RPMI8226 (cell line): ENCODE measurements around the gene NUDT4.
A peak's percentile ranks its signal among the peaks of the same experiment; 100 is the strongest.
"Not testable (repeated sequence)": the region's sequence is repeated elsewhere in the genome, so short reads cannot be mapped to it uniquely, and the experiment has no call there.

Source experiments
- DNase-seq: peaks from one replicate; pipeline ENCODE4 v3.0.0-alpha.2; 2015

NUDT4 gene

DNA sequence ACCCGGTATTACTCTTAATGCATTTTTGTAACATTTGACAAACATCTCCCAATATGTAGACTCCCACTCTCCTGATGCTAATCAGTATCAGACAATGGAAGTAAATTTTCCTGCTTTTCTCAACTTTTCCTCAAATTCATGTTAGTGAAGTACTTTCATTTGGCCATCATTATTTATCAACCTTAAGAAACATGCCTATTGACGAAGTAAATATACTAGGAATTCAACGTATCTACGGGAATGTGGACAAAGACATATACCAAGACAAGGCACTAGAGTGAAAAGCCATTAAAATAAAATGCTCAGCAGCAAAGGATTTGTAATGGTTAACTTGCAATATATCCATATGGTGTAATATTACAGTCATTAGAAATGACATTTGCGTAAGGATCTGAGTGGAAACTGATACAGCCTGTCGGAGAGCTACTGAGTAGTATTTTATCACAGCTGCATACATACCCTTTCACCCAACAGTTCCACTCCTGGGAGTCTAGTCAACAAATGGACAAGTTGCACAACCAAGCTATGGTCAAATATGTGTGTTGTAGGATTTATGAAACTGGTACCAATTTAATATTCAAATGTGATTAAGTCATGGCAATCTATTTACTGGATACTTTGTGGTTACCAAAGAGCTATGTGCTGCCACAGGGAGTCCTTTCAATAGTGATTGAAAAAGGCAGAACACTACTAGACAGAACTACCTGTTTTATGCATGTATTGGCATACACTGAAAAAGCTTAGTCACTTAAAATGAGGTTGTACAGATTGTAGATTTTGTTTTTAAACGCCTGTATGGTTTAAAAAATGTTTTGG lies 26.5 kb downstream of the NUDT4 start:
- DNase-seq, result no peak

DNA sequence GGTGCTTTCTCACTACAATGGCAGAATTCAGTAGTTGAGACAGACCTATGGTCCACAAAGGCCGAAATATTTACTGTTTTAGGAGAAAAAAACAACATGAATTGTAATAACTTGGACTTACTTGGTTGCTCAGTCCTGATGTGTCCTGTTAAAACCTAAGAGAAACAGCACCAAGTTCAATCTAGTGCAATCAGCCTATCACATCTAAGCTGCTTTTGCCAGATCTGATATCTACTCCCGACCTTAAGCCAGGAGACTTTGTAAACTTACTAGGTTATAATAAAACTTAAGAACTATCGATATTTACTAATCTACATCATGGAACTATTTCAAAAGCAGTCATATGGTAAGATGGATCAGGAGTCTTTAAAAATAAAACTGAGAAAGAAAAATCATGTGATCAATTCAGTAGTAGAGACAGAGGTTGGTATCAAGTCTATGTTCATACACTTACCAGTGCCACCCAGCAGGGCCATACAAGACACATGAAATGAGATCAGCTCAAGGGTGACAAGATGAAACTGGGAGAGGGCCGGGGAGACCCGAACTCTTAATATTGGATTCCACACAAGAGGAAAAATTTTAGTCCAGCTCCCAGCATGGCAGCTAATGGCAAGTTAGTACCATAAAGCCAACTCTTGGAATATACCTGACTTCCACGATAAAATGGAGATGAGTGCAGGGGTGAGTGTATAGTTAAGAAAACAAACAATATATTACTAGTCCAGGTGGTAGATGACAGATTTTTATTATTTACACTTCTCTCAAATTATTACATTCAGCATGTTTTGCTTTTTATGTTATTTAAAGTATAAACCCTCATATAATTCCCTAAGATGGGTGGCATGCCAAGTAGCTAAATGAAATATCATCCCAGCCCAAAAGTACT lies 27.5 kb downstream of the NUDT4 start:
- DNase-seq, result no peak

DNA sequence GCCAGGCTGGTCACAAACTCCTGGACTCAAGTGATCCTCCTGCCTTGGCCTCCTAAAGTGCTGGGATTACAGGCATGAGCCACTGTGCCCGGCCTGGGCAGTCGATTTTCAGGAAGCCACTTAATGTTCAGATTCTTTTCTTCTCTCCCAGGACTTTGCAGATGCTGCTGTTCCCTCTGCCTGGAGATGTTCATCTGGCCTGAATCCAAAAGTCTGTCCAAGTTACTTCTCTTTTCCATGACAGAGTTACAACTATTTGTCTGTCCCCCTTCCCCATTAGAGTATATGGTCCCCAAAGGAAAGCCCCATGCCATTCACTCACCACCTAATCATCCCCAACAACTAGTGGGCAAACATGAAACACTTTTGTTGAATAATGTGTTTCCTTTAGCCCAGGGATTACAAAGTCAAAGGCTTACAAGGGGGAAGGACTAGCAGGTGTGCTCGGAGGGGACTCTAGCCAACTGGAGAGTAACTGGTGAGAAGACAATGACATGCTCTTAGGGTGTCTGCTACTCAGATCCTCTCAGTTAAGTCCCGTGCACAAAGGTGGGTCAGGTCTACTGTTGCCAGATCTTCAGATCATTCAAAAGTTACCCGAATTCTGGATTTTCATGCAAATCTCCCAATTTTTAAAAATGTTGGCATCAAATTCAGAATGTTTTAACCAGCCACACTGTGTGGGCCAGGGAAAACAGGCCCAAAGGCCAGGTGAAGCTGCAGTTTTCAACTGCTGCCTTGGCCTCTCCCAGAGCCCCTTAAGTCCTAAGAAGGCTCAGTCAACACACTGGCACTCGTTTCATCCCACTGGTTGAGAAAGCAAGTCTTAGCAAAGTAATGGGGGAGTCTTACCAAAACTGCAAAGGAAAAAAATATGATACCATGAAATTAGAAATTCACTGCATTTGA lies 29.6 kb downstream of the NUDT4 start:
- DNase-seq, result no peak

DNA sequence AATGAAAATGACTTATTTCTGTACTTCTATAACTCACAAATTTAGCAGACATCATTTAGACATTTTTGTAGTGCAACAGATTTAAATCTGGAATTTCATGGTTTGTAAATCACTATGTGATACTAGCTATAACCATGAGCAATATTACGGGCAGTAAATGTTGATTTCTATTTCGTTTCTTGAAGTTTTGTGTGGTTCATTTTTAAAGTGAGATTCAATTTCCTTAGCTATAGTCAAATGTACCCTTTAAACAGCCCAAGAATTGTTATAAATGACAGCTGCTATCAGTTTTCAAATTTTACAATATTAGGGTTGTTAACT lies 30.2 kb downstream of the NUDT4 start:
- no peak for DNase-seq

DNA sequence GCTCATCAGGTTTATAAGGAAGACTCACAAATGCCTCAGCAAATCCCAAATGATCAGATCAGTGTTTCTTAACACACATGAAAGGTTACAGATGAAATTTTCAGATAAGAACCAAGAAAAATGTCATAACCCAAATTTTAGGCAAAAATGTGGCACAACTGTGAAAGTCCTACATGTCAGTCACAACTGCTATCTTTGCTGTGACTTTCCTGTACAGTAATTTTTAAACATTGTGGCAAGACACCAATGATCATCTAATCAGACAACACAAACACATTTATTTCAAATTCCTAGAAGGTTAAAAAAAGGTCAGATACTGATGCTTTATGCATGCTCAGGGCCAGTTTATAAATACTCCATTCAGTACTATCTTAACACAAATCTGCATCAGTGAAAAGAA lies 31.1 kb downstream of the NUDT4 start:
- DNase-seq, result no peak

DNA sequence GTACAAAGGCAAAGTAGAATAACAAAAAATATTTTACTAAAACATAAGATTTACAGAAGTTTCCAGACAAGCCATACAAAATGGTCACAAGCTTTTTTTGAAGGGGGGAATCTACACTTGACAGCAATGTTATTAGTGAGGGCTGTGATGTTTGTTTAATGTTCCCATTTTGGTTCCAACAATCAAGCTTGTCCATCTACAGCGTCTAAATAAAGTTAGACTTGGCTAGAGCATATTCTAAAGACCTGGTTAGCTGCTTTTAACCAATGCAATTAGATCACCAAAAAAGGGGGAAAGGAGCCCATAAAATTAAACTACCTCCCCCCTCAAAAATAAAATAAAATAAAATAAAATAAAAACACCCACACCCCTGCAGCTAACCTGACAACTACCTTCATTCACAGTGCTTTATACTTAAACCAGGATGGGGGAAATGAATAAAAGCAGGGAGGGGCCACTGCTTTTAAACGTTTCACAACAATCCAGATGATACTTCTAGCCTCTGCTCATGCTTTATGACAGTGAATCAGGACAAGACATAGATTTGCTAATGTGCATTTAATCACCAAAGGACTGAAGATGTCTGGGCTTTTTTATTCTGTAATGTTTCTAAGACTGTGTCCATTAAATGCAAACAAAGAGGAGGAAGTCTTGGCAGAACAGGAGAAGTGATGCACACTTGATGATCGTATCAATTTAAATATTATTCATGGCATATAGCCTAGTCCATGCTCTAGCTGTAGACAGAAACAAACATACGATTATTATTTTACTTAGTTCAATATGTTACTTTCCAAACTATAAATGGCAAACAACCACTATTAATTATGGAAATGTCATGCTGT lies 31.8 kb downstream of the NUDT4 start:
- DNase-seq, result not testable (repeated sequence)

DNA sequence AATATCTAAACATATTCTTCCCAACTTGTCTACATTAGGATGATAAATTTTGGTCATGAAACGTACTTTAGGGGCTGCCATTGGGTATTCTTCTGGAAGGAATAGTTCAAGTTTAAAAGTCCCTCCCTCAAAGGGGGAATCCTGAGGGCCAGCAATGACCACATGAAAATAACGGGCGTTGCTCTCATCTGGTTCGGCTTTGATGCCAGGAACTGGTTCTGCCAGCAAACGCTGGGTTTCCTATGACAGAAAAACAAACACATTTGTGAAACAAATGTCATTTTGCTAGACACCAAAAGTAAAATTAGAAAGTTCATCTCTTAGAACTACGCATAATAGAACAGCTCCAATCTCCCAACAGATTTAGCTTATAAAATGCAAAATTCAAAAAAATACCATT lies 33.3 kb downstream of the NUDT4 start:
- DNase-seq, result not testable (repeated sequence)

DNA sequence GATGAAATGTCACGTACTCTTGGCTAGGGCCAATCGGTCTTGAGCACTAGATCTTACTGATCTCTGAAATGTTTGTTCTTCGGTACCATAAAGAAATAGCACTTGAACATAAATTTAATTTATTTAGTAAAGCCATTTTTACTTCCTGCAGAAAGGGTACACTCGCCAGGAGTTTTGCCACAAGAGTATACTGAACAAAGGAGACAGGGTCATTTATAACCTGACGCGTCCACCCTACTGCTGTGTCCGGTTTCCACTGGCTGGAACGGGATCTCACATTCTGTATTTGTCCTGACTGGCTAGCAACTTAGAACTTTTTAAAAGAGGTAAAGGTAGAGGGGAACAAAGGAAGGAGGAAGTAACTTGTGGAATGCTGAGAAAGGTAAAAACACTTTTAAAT lies 34.7 kb downstream of the NUDT4 start:
- DNase-seq, result not testable (repeated sequence)

DNA sequence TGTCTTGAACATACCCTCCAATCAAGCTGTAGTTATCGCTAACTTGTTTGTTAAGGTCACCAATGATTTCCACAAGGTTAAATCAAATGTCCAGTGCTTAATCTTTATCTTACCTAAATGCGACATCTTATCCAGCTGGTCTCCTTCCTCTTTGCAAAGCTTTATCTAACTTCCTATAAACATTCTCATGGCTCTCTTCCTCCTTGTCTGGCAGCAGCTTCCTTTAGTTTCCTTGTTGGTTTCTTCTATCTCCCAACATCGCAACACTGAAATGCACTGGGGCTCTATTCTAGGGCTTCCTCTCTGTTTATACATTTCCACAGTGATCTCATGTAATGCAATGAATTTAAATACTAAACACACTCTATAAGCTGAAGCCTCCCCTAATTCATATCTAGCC lies 35.3 kb downstream of the NUDT4 start:
- DNase-seq, result no peak

DNA sequence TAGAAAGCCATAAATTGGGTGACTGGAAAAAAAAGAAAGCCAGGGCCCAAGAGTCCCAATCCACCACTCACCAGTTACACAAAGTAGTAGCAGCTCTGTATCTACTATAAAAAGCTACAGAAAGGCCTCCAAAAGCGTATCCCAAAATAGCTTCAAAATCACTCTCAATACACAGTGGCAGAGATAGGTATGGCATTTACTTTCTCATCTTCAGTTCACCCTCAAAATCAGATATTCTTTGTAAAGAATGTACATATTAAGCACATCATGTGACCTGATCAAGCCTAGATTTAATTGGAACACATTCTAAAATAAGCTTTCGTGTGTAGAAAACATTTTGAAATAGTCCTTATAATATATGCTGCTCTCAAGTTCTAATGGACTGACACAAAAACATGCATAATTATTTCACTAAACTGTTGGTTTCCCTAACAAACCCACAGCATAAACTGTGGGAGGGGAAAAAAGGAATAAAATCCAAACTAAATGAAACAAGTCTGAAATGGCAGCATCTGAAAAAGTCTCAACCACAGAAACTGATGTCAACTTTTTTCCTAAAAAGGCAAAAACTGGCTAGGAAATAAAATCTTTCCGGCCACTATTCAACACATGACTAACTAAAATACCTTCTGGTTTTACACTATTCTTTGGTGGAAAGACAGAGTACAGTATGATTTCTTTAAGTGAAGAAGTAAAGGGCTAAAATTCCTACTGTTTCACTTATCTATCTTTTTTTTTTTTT lies 38.2 kb downstream of the NUDT4 start:
- no peak for DNase-seq

DNA sequence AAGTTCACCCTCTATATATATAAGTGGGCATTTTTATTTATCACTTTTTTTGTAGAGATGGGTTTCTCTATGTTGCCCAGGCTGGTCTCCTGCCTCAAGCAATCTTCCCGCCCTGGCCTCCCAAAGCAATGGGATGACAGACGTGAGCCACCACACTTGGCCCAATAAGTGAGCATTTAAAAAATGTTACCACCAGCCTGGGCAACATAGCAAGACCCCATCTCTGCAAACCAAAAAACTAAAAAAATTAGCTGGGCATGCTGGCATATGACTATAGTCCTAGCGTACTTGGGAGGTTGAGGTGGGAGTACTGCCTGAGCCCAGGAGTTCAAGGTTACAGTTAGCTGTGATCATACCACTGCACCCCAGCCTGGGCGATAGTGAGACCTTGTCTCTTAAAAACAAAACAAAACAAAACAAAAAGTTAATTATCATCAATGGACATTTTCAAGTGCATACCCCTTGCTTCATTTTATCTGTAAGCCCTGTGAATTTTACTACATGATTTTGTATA lies 40.3 kb downstream of the NUDT4 start:
- DNase-seq, result no peak

DNA sequence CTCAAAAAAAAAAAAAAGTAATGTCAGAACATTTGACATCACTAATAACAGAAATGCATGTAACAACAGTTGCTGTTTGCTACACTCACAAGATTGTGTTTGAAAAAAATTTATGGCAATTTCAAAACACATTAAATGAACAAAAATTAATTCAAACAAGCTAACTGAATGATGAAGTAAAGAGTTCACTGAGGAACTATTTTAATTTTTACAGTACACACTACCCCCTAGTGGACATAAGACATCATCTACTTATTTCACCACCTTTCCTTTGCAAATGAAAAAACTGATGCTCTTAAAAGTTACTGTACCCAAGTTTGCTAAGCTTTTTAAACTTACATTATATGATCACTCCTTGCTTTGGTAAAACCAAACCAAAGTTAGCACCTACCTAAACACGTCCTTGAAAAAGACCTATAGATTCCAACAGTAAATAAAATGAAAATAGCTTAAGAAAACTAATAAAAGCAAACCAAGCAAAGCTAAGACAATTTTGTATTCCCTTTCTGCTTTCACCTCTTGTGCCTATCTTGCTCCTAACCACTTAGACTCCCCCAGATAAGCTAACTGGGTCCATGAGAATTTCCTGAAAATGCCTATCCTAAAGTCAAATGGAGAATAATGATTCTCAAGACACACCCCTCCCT lies 41.8 kb downstream of the NUDT4 start:
- peak; percentile 36 for DNase-seq

DNA sequence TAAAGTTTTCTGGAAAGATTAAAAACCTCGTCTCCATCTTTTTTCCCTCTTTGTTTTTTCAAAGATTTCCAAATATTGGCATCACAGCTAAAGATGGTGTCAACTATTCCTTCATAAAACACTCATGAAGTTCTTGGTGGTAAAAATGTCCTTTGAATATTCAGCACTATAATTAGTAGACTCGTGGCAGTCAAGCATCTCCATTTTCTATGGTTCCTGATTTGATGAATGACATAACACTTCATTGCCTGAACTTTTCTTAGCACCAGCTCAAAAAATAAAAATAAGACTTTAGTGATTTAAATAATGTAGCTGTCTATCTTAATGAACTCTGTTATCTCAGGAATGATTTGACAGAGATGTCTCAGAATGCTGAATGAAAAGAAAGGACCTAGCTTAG lies 44.3 kb downstream of the NUDT4 start:
- no peak for DNase-seq

DNA sequence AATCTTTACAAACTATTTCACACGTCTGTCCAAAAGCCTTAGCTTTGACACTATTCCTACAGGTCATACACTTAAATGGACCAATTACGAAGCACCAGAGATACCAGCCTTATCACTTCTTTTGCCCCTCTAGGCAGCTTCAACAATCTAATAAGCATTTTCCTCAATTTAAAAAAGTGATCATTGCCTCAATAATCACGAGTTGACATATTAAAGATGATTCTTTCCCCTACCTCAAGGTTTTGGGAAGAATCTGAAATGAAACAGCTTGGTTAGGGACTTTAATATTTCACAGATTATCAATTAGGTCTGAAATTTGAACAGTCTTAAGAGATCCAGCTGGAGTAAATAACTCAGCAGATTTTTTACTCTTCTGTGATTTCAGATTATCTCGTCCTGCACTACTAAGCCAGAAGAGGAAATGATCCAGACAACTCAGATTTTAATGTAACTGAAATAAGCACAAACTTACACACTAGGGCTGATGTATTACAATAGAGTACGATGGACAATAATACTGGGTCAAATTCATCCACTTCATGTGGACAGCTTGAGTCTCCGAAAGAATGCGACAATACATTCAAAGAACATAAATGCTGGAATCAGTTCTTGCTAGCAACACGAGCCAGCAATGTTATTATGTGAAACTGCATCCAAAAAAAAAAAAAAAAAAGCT lies 48.1 kb downstream of the NUDT4 start:
- DNase-seq, result no peak

DNA sequence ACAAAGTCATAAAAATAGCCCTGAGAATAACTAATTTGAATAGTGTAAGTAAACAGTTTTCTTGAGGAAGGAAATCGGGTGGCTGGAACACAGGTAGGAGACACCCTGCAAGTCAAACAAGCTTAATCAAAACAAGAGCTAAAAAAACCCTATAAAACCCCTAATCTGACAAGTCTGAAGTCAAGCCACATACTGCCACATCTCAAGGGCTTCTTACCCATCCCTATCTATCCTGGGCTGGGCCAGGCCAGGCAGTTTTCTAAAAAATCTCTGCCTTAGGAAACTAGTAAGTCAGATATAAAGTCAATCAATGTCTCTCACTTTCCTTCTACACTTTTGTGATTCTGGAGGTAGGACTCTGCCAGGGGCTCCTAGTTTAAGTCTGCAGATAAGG lies 48.7 kb downstream of the NUDT4 start:
- no peak for DNase-seq

DNA sequence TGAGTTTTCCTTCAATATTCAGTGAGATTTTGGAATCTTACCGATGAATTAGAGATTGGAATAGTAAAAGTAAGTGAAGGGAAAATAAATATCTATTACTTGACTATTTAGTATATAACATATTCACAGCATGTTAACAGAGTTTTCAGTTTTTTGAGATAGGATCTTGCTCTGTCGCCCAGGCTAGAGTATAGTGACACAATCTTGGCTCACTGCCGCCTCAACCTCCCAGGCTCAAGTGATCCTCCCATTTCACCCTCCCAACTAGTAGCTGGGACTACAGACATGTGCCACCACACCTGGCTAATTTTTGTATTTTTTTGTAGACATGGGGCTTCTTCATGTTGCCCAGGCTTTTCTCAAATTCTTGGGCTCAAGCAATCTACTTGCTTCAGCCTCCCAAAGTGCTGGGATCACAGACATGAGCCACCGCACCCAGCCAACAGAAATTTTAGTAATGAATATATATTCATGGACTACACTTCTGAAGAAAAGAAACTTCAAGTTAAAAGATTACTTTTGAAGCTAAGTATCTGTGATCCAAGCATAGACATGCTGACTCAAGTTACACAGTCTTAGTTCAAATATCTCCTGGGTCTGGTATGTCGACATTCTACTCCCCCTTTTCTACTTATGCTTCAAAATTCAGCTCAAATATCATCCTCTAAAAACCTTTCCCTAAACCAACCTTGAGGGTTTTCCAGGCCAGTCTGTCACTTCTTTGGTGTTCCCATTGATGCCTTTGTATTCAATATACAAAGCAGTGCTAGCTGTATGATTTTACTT lies 50.2 kb downstream of the NUDT4 start:
- no peak for DNase-seq

DNA sequence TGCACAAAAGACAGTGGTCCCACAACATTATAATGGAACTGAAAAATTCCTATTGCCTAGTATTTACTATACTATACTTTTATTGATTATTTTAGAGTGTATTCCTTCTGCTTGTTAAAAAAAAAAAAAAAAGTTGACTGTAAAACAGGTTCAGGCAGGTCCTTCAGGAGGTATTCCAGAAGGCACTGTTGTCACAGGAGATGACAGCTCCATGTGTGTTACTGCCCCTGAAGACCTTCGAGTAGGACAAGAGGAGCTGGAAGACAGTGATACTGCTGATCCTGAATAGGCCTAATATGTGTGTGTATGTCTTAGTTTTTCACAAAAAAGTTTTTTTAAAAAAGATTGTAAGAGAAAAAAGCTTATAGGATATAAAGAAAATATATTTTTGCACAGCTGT lies 51.7 kb downstream of the NUDT4 start:
- DNase-seq, result no peak

DNA sequence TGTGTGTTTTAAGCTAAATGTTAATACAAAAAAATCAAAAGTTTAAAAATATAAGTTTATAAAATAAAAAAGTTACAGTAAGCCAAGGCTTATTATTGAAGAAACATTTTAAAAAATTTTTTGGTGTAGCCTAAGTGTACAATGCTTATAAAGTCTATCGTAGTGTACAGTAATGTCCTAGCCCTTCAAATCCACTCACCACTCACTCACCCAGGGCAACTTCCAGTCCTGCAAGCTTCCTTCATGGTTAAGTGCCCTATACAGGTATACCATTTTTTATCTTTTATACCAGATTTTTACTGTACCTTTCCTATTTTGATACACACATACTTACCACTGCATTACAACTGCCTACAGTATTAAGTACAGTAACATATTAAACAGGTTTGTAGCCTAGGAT lies 52.1 kb downstream of the NUDT4 start:
- DNase-seq, result no peak

DNA sequence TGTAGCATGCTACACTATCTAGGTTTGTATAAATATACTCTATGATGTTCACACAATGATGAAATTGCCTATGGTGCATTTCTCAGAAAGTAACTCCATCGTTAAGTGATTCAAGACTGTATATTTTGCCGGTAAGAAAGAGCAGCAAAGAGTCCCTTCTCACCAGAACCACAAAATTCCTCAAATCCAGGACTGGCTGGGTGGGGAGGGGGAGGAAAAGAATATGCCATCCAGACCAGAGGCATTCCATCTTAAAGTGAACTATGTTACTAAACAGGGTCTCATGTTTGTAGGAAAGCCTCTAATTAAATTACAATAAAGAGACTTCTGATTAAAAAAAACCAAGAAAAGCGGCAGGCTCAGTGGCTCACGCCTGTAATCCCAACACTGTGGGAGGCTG lies 52.6 kb downstream of the NUDT4 start:
- no peak for DNase-seq
